HL-60 (cell line): ENCODE results near the gene YARS1.

Experiments used
- DNase-seq, 2 experiments: peaks; one replicate each; pipeline ENCODE4 v3.0.0-alpha.2; 2010 to 2020; ENCODE audit warnings: low read depth in 1 of 2, low spot score in 1 of 2
- H3K27ac ChIP-seq: fragments of 250-450 bp; sonication (Bioruptor Pico); replicated peaks from 2 replicates; pipeline ENCODE4 v1.5.1; 2020; ENCODE audit warnings: mild to moderate bottlenecking, moderate library complexity
- H3K27me3 ChIP-seq: fragments of 250-450 bp; sonication (Bioruptor Pico); 2 replicates; pipeline ENCODE4 v1.5.1; 2021; ENCODE audit warnings: mild to moderate bottlenecking, moderate library complexity; ENCODE audit not compliant: insufficient read depth, poor library complexity, severe bottlenecking
- H3K4me3 ChIP-seq: replicated peaks from 2 replicates; pipeline ENCODE4 v1.5.1; 2011; ENCODE audit warnings: mild to moderate bottlenecking, control low read depth, low read length; ENCODE audit not compliant: insufficient read depth
- CTCF ChIP-seq: IDR thresholded peaks from one replicate; pipeline ENCODE4 v1.5.1; 2011; ENCODE audit warnings: low read length, control low read depth, inconsistent platforms; ENCODE audit not compliant: insufficient read depth
- GABPA ChIP-seq: IDR thresholded peaks from 2 replicates; pipeline ENCODE4 v1.6.1; 2012; ENCODE audit warnings: low read depth
- POLR2AphosphoS5 ChIP-seq: IDR thresholded peaks from 2 replicates; pipeline ENCODE4 v1.6.1; 2012; ENCODE audit warnings: low read depth
- SPI1 ChIP-seq: IDR thresholded peaks from 2 replicates; pipeline ENCODE4 v1.6.1; 2012; ENCODE audit warnings: low read depth, mild to moderate bottlenecking, borderline replicate concordance
- TF ChIP-seq, protein P1 (sequence below): IDR thresholded peaks from 2 replicates; pipeline ENCODE4 v1.6.1; 2012; ENCODE audit warnings: low read depth; ENCODE audit not compliant: insufficient replicate concordance

The YARS1 gene

GRCh38 chr1:32863881-32864245 is 46.7 kb upstream of the YARS1 start:
- no peak overlapping the region for H3K27ac ChIP-seq
- no peaks in the 10 kb centered on the region for H3K27me3 ChIP-seq
- no peak for TF ChIP-seq GABPA
- no peak for TF ChIP-seq POLR2AphosphoS5
- TF ChIP-seq SPI1, result no peak
- TF ChIP-seq, protein P1, sequence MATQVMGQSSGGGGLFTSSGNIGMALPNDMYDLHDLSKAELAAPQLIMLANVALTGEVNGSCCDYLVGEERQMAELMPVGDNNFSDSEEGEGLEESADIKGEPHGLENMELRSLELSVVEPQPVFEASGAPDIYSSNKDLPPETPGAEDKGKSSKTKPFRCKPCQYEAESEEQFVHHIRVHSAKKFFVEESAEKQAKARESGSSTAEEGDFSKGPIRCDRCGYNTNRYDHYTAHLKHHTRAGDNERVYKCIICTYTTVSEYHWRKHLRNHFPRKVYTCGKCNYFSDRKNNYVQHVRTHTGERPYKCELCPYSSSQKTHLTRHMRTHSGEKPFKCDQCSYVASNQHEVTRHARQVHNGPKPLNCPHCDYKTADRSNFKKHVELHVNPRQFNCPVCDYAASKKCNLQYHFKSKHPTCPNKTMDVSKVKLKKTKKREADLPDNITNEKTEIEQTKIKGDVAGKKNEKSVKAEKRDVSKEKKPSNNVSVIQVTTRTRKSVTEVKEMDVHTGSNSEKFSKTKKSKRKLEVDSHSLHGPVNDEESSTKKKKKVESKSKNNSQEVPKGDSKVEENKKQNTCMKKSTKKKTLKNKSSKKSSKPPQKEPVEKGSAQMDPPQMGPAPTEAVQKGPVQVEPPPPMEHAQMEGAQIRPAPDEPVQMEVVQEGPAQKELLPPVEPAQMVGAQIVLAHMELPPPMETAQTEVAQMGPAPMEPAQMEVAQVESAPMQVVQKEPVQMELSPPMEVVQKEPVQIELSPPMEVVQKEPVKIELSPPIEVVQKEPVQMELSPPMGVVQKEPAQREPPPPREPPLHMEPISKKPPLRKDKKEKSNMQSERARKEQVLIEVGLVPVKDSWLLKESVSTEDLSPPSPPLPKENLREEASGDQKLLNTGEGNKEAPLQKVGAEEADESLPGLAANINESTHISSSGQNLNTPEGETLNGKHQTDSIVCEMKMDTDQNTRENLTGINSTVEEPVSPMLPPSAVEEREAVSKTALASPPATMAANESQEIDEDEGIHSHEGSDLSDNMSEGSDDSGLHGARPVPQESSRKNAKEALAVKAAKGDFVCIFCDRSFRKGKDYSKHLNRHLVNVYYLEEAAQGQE, result no peak
- no peak for TF ChIP-seq CTCF
- no peak overlapping the region for H3K4me3 ChIP-seq
- no peak for DNase-seq

GRCh38 chr1:32863218-32863880 is 46.2 kb upstream of the YARS1 start:
- no peak for DNase-seq
- Histone ChIP-seq H3K4me3 (no peak overlapping the region), H3K27ac (no peak overlapping the region), H3K27me3 (no peaks in the 10 kb centered on the region)
- TF ChIP-seq GABPA (no peak), CTCF (no peak)

DNA sequence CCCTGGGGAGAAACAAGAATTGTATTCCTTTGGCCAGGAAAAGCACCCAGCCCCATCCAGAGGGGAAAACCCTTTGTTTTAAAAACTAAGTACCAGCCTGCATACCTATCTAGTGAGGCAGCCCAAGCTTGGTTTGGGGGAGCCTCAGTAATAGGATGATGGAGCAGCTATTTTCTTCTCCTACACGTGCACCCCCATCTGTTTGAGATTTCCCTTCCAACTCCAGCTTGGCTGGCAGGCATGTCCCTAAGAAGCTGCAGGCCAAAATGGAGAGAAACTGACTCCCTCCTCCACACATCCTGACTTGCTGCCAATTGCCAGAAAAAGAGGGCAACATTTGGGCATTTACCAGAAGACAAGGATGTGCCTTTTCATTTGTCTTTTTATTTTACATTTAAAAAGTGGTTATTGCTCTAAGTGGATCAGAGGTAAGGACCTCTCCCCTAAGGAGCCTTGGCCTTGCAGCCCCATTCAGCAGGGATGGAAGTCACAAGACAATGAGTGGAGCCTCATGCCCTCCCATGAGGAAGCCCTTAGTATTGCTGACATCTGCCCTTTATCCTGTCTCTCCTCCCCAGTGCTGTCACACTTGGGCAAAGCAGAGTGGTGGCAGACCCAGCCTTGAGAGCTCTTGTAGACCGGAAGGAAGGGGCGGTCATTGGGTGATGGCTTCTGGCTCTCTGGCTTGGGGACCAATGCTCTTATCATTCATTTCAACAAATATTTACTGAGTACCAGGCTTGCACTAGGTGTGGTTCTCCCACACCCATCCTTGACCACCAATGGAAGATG is 44.9 kb upstream of the YARS1 start:
- DNase-seq, result no peak
- no peak overlapping the region for H3K27ac ChIP-seq
- no peaks in the 10 kb centered on the region for H3K27me3 ChIP-seq
- no peak overlapping the region for H3K4me3 ChIP-seq
- TF ChIP-seq POLR2AphosphoS5, result no peak
- no peak for TF ChIP-seq CTCF
- TF ChIP-seq GABPA, result no peak
- TF ChIP-seq, protein P1, result no peak
- TF ChIP-seq SPI1, result no peak
